Esophagus muscularis mucosa (tissue), 4 donors: ENCODE results near the gene CACNA2D3.

Experiments used
- EP300 ChIP-seq: sonication (generic); formaldehyde crosslinking; IDR thresholded peaks from one replicate; pipeline ENCODE4 v1.6.1; 2017; ENCODE audit warnings: antibody characterized with exemption
- POLR2A ChIP-seq: fragments of 450-650 bp; IDR thresholded peaks from one replicate; pipeline ENCODE4 v1.6.1; 2017; ENCODE audit warnings: antibody characterized with exemption, moderate library complexity, mild to moderate bottlenecking, low read depth
- POLR2AphosphoS5 ChIP-seq, 2 donors: sonication (generic); formaldehyde crosslinking; IDR thresholded peaks; one replicate each; pipeline ENCODE4 v1.6.1; 2017; ENCODE audit warnings: antibody characterized with exemption in 2 of 2
- TF ChIP-seq, protein P1 (sequence below), 3 experiments: fragments of 200-600 bp in 2 of 3; fragments of 450-650 bp in 1 of 3; sonication (generic) in 2 of 3; IDR thresholded peaks; one replicate each; pipeline ENCODE4 v1.5.1; 2017 to 2019; ENCODE audit warnings: antibody characterized with exemption in 3 of 3, mild to moderate bottlenecking in 2 of 3, moderate library complexity in 1 of 3

- TF ChIP-seq, protein P1, sequence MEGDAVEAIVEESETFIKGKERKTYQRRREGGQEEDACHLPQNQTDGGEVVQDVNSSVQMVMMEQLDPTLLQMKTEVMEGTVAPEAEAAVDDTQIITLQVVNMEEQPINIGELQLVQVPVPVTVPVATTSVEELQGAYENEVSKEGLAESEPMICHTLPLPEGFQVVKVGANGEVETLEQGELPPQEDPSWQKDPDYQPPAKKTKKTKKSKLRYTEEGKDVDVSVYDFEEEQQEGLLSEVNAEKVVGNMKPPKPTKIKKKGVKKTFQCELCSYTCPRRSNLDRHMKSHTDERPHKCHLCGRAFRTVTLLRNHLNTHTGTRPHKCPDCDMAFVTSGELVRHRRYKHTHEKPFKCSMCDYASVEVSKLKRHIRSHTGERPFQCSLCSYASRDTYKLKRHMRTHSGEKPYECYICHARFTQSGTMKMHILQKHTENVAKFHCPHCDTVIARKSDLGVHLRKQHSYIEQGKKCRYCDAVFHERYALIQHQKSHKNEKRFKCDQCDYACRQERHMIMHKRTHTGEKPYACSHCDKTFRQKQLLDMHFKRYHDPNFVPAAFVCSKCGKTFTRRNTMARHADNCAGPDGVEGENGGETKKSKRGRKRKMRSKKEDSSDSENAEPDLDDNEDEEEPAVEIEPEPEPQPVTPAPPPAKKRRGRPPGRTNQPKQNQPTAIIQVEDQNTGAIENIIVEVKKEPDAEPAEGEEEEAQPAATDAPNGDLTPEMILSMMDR (IDR thresholded peaks at IDR 0.05), result no peak
- peak in 1 of 2 donors; percentile 18 for TF ChIP-seq POLR2AphosphoS5 (IDR thresholded peaks at IDR 0.05)
- no peak for TF ChIP-seq POLR2A
- TF ChIP-seq EP300, result no peak
These were observed 1.4 kb downstream of the CACNA2D3 start for GRCh38 chr3:54123776-54124196.
